ENCODE results near the gene PGD. TPM values are rescaled to one million over a fixed set of nuclear protein-coding genes. Genes with fewer than 3 reads are reported as not detected.

Gene PGD
- total RNA-seq, 1 donor from 2014 or later: 239 TPM

DNA sequence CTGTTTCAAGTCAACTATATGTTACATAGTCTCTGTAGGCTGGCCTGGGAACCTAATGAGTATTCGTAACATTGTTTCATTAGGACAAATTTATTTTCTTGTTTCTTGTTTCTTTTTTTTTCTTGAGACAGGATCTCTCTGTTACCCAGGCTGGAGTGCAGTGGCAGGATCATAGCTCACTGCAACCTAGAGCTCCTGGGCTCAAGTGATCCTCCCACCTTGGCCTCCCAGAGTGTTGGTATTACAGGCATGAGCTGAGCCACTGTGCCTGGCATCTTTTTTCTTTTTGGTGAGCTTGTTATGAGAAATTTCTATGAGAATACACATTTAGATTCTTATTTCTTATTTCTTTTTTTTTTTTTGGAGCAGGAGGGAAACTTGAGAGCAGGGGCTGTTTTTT is 38.2 kb downstream of the PGD start:
- no peaks in the 10 kb centered on the region for H3K36me3 ChIP-seq (ENCODE audit: control insufficient read depth, insufficient read depth, low read length)
- DNase-seq (ENCODE audit: low read depth): no peak

DNA sequence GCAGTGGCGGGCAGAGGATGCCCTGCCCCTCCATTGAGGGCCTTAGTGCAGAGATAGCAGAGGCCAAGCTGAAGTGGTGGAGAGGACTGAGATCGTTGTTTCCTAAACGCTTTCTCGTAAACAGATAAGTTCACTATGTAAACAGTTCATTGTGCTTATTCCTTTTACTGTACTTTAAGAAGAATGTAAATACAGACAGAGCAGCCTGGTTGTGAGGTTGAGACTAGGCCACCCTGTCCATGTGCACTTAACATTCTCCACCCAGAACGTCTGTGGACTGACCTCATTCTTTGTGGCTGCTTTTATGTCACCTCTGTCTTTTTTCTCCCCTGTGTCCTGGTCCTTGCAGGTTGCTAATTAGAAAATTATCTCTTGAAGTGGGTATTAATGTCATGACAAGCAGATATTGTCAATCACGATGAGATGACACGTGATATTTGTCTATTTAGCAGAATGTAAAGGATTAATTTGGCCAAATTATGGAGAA is 39.9 kb downstream of the PGD start:
- H3K27me3 ChIP-seq (ENCODE audit: control insufficient read depth, insufficient read depth, low read length): no peaks in the 10 kb centered on the region
- H3K36me3 ChIP-seq (ENCODE audit: control insufficient read depth, insufficient read depth, low read length): no peaks in the 10 kb centered on the region
- TF ChIP-seq, protein P1, sequence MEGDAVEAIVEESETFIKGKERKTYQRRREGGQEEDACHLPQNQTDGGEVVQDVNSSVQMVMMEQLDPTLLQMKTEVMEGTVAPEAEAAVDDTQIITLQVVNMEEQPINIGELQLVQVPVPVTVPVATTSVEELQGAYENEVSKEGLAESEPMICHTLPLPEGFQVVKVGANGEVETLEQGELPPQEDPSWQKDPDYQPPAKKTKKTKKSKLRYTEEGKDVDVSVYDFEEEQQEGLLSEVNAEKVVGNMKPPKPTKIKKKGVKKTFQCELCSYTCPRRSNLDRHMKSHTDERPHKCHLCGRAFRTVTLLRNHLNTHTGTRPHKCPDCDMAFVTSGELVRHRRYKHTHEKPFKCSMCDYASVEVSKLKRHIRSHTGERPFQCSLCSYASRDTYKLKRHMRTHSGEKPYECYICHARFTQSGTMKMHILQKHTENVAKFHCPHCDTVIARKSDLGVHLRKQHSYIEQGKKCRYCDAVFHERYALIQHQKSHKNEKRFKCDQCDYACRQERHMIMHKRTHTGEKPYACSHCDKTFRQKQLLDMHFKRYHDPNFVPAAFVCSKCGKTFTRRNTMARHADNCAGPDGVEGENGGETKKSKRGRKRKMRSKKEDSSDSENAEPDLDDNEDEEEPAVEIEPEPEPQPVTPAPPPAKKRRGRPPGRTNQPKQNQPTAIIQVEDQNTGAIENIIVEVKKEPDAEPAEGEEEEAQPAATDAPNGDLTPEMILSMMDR (IDR thresholded peaks at IDR 0.05; ENCODE audit: insufficient read depth, low read length, poor library complexity, severe bottlenecking): no peak
- H3K4me3 ChIP-seq (ENCODE audit: low read depth, low read length): no peak overlapping the region
- no peak for DNase-seq (ENCODE audit: low read depth)

More for the DNA sequence above, 38.2 kb downstream of the PGD start:
- no peaks in the 10 kb centered on the region for H3K27me3 ChIP-seq (ENCODE audit: control insufficient read depth, insufficient read depth, low read length)
- TF ChIP-seq, protein P1 (IDR thresholded peaks at IDR 0.05; ENCODE audit: insufficient read depth, low read length, poor library complexity, severe bottlenecking): no peak
- no peak overlapping the region for H3K4me3 ChIP-seq (ENCODE audit: low read depth, low read length)

DNA sequence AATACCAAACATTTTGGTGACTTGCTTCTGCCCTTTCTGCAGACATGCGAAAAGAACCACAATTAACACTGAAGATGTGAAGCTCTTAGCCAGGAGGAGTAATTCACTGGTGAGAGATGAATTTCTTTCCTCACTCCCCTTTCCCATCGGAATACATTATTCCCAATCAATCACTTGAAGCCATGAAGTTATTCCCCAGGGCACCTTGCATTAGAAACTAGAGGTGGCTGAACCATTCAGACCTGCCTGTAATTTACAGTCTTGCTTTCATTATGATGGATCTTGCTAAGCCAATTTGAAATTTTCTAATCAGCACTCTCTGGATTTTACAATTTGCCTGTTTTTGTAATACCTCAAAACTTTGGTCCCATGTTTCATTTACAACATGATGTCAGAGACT is 41.4 kb downstream of the PGD start:
- Histone ChIP-seq H3K36me3 (ENCODE audit: control insufficient read depth, insufficient read depth, low read length) (no peaks in the 10 kb centered on the region), H3K4me3 (ENCODE audit: low read depth, low read length) (no peak overlapping the region), H3K27me3 (ENCODE audit: control insufficient read depth, insufficient read depth, low read length) (no peaks in the 10 kb centered on the region)
- TF ChIP-seq, protein P1 (IDR thresholded peaks at IDR 0.05; ENCODE audit: insufficient read depth, low read length, poor library complexity, severe bottlenecking): no peak
- DNase-seq (ENCODE audit: low read depth): no peak

DNA sequence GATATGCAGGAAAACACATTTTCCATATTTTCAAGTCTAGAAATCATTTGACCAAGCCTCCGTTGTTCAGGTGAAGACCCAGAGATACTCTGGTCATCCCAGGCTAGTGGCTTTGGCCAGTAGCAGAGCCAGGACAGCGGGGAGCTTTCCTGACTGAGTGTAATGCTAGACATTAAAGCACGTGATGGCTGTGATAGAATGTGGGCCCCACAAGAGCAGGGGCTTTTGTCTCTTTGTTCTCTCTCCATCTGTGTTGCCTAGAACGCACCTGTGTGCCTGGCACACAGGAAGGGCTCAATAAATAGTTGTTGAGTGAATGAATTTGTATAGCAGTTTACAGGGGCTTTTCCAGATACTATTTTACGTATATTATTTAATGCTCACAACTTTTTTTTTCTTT is 41.9 kb downstream of the PGD start:
- no peaks in the 10 kb centered on the region for H3K27me3 ChIP-seq (ENCODE audit: control insufficient read depth, insufficient read depth, low read length)
- H3K4me3 ChIP-seq (ENCODE audit: low read depth, low read length): no peak overlapping the region
- H3K36me3 ChIP-seq (ENCODE audit: control insufficient read depth, insufficient read depth, low read length): no peaks in the 10 kb centered on the region
- DNase-seq (ENCODE audit: low read depth): no peak
- TF ChIP-seq, protein P1 (IDR thresholded peaks at IDR 0.05; ENCODE audit: insufficient read depth, low read length, poor library complexity, severe bottlenecking): no peak

DNA sequence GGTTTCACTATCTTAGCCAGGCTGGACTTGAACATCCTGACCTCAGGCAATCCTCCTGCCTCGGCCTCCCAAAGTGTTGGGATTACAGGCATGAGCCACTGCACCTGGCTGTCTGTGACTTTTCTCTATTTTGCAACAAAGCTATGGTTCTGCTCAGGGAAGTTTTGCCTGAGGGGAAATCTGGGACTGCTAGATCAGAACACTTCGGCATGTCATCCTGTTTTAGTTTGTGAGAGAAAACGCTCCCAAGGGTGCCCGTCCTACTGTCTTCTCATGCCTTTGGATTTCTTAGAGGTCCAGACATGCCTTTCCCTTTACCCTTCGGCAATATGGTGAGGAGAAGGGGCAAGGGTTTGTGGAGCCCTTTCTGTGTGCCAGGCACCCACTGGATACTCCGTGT is 45.4 kb downstream of the PGD start:
- no peak for DNase-seq (ENCODE audit: low read depth)
- H3K4me3 ChIP-seq (ENCODE audit: low read depth, low read length): no peak overlapping the region
- TF ChIP-seq, protein P1 (IDR thresholded peaks at IDR 0.05; ENCODE audit: insufficient read depth, low read length, poor library complexity, severe bottlenecking): no peak
- H3K36me3 ChIP-seq (ENCODE audit: control insufficient read depth, insufficient read depth, low read length): no peaks in the 10 kb centered on the region
- H3K27me3 ChIP-seq (ENCODE audit: control insufficient read depth, insufficient read depth, low read length): no peaks in the 10 kb centered on the region

DNA sequence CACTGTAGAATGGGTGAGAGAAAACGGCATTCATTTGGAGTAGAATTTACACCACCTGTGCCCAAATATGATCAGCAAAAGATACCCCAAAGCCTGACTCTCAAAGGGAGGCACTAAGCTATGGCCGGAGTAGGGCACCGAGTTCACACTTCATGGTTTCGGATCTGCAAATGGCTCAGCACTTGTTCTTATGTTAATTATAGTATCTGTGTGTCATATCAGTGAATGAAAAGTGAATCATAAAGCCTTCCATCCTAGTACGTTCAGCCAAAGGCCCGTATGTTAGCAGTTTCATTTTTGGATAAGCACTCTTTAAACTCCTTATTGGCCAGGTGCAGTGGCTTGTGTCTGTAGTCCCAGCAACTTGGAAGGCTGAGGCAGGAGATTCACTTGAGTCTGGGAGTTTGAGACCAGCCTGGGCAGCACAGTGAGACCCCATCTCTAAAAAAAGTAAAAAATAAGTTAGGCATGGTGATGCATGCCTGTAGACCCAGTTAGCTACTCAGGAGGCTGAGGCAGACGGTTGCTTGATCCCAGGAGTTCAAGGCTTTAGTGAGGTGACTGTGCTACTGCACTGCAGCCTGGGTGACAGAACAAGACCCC is 46.0 kb downstream of the PGD start:
- DNase-seq (ENCODE audit: low read depth): no peak
- Histone ChIP-seq H3K4me3 (ENCODE audit: low read depth, low read length) (no peak overlapping the region), H3K36me3 (ENCODE audit: control insufficient read depth, insufficient read depth, low read length) (no peaks in the 10 kb centered on the region), H3K27me3 (ENCODE audit: control insufficient read depth, insufficient read depth, low read length) (no peaks in the 10 kb centered on the region)
- TF ChIP-seq, protein P1 (IDR thresholded peaks at IDR 0.05; ENCODE audit: insufficient read depth, low read length, poor library complexity, severe bottlenecking): no peak
